Endometrial microvascular endothelial cells (primary cell): ENCODE measurements around the gene ARID3A. TPM values are rescaled to one million over a fixed set of nuclear protein-coding genes. Genes with fewer than 3 reads are reported as not detected.

Experiments used
- in situ Hi-C: cut with HindIII; loops from 2 replicates; pipeline ENCODE4 v1.10.0; 2017; ENCODE audit warnings: low sequenced_read_pairs, low pct_unique_long_range_greater_than_20kb; ENCODE audit errors: inconsistent ontology term
- total RNA-seq: library from RNA; depleted of rRNA; stranded (reverse); fragments of >200 nt; gene quantifications from one replicate; pipeline ENCODE4 v1.2.3, GENCODE V29; 2015; ENCODE audit errors: inconsistent ontology term

ARID3A gene
- total RNA-seq, 1 donor from 2014 or later, result 9.1 TPM

GRCh38 chr19:972281-972680 is 46.4 kb downstream of the ARID3A start:
- in situ Hi-C loops, result no loop called here

- in situ Hi-C loops, result no loop called here
These were observed 48.1 kb downstream of the ARID3A start for GRCh38 chr19:973726-974563.

DNA sequence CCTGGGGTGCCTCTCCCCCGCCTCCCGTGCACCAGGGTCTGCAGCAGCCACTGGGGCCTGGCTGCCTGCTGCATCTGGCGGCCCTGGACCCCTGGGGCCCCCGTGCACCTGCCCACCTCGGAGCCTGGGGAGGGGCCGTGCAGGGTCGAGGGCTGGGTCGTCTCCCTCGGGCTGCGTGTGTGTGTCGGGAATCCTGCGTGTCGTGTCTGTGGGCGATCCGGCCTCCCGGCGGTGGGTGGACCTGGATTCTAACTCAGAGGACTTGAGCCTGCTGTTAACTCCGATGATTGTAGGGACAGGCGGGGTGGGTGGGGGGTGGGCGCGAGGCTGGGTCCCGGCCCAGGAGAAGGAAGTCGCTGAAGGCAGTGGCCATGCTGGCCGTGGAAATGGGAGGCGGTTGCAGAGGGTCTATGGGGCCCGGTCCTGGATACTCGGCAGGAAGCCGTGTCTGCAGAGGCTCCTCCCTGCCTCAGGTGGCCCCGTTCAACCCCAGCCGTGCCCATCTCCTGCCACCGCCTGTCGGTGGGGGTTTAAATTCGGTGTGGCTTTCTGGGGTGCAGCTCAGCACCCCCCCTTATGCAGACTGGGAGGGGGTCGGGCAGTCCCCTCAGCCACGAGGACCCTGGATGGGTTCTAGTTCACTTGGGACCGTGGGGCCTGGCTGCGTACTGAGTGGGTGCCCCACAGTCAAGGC is 48.9 kb downstream of the ARID3A start:
- in situ Hi-C loops, result no loop called here

DNA sequence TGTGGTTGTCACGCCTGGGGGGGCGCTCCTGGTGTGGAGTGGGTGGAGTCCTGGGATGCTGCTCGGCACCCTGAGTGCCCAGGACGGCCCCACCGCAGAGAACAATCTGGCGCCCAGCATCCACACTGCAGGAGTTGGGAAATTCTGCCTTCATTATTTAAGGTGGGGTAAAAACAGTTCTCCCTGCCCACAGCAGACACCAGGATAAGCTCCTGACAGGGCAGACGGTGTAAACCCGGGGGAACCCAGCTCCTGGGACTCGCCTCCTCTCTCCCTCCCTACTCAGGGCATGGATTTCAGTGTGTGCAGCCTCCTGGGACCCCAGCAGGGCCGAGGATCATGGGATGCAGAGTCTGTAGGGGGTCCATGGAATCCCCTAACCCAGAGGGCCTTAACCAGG is 50.6 kb downstream of the ARID3A start:
- in situ Hi-C loops, result no loop called here

DNA sequence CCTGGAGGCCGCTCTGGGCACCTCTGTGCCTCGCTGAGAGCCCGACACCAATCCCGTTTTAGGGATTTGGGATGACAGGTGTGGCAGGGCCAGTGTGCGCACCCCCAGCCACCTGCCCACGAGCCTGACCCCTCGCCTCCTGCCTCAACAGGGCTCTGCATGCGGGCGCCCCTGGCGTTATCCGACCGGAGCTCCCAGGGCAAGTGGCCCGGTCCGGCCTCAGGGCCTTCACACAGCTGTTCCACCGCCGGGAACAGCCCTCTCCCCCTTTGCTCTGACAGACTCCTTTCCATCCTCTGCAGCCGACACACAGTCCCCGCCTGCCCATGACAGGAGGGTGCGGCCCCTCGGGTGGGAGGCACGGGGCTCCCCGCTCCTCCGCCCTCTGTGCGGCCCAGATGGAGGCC is 51.2 kb downstream of the ARID3A start:
- in situ Hi-C loops, result no loop called here

GRCh38 chr19:979318-979741 is 53.5 kb downstream of the ARID3A start:
- in situ Hi-C loops, result no loop called here

- in situ Hi-C loops, result no loop called here
These were observed 54.5 kb downstream of the ARID3A start for GRCh38 chr19:980133-980998.

DNA sequence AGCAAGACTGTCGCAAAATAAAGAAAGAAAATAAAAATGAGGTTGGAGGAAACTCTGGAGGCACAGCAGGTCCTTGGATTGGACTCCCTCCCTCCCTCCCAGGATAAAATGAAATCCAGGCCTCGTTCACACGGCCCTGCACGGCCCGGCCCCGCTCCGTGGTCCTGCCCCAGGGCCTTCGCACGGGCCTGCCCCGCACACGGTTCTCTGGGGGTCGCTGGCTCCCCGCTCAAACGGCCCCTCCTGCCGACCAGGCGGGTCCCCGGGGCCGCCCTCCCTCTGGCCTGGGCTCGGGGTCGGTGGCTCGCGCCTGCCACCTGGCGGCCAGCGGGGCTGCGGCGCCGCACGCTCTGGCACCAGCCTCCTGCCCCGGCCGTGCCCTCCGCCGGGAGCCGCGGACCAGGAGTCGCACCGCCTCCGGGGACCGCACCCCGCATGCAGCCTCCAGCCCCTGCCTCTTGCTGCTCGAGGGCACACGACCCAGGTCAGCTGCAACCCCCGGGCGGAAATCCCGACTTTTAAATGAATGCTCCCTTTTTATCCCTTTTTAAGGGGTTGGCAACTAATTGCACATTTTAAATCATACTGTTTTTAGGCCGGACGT is 56.8 kb downstream of the ARID3A start:
- in situ Hi-C loops, result no loop called here

- in situ Hi-C loops, result no loop called here
These were observed 58.5 kb downstream of the ARID3A start, which contains the start of gene WDR18 for GRCh38 chr19:984165-984967. Gene WDR18 (plus strand): TSS chr19:984345. CDS start chr19:984354, 9 bp downstream.

DNA sequence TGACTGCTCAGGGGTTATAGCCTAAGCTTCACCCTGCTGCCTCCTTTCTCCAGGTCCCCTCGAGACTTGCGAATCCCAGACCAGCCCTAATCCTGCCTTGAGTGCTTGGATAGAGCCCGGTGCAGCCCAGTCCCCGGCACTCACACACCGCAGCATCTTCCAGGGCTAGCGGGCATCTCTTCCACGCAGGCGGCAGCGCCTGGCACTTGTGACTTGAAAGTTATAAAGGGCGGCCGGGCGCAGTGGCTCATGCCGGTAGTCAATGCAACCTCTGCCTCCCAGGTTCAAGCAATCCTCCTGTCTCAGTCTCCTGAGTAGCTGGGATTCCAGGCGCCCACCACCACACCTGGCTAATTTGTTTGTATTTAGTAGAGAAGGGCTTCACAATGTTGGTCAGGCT is 60.2 kb downstream of the ARID3A start:
- in situ Hi-C loops, result no loop called here

- in situ Hi-C loops, result no loop called here
These were observed 62.2 kb downstream of the ARID3A start for GRCh38 chr19:988081-988480.

DNA sequence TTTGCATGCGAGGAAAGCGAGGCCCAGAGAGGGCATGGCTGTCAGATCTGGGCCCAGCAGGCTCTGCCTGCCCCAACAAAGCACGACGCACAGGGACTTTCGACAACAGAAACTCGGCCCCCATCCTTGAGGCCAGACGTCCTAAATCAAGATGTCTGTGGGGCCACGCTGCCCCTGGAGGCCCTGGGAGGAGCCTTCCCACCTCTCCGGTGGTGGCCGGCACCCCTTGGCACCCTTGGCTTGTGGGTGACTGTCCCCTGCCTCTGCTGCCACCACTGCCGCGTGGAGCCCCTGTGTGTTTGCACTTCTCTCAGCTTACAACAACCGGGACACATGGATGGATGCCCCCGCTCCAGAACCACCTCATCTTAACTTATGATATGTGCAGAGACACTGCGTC is 62.7 kb downstream of the ARID3A start:
- in situ Hi-C loops, result no loop called here

GRCh38 chr19:989381-990081 is 63.7 kb downstream of the ARID3A start:
- in situ Hi-C loops, result no loop called here

DNA sequence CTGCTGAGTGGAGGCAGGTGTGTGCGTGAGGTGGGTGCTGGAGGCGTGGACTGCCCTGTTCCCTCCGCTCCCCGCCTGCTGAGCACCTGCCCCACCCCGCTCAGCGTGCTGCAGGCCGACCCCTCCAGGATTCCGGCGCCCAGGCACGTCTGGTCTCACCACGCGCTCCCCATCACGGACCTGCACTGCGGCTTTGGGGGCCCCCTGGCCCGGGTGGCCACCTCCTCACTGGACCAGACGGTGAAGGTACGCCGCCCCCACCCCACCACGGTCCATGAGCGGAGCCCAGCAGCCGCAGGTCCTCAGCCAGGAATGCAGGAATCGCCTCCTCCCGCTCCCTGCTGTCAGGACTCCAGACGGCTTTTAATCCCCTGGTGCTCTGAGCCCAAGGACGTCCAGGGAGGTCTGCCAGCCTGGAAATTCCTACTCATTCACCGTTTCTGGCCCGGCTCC is 64.3 kb downstream of the ARID3A start:
- in situ Hi-C loops, result no loop called here

- in situ Hi-C loops, result no loop called here
These were observed 64.9 kb downstream of the ARID3A start for GRCh38 chr19:990746-991145.

DNA sequence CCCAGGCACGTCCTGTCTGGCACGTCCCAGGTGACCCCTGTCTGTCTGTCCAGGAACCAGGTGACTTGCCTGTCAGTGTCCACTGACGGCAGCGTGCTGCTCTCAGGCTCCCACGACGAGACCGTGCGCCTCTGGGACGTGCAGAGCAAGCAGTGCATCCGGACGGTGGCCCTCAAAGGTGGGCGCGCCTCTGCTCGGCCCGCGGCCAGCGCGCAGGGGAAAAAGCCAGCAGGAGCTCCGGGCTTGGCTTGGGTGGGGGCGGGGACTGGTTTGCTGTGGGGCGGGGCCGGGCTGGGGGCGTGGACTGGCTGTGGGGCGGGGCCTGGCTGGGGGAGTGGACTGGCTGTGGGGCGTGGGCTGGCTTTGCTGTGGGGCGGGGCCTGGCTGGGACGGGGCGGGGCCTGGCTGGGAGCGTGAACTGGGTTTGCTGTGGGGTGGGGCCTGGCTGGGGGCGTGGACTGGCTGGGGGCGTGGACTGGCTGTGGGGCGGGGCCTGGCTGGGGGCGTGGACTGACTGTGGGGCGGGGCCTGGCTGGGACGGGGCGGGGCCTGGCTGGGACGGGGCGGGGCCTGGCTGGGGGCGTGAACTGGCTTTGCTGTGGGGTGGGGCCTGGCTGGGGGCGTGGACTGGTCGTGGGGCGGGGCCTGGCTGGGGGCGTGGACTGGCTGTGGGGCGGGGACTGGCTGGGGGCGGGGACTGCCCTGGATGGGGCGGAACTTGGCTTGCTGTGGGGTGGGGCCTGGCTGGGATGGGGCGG is 65.5 kb downstream of the ARID3A start:
- in situ Hi-C loops, result no loop called here
